ENCODE results near the gene TMEM178B.
"Not testable (repeated sequence)": the region's sequence is repeated elsewhere in the genome, so short reads cannot be mapped to it uniquely, and the experiment has no call there.

Gene TMEM178B

GRCh38 chr7:141074162-141074991 lies 513 bp downstream of the TMEM178B start:
- DNase-seq (ENCODE audit: low read depth in 2 of 2), result no peak

GRCh38 chr7:141074997-141075396 lies 1.1 kb downstream of the TMEM178B start:
- DNase-seq (ENCODE audit: low read depth in 2 of 2), result no peak

GRCh38 chr7:141076377-141076776 lies 2.5 kb downstream of the TMEM178B start:
- no peak for DNase-seq (ENCODE audit: low read depth in 2 of 2)

- DNase-seq (ENCODE audit: low read depth in 2 of 2), result no peak
Measured at GRCh38 chr7:141079219-141079618, 5.4 kb downstream of the TMEM178B start.

- DNase-seq (ENCODE audit: low read depth in 2 of 2), result not testable (repeated sequence)
Measured at GRCh38 chr7:141089490-141089889, 15.6 kb downstream of the TMEM178B start.

GRCh38 chr7:141094336-141095070 lies 20.6 kb downstream of the TMEM178B start:
- DNase-seq (ENCODE audit: low read depth in 2 of 2), result no peak

- DNase-seq (ENCODE audit: low read depth in 2 of 2), result no peak
Measured at GRCh38 chr7:141097430-141097829, 23.6 kb downstream of the TMEM178B start.

- no peak for DNase-seq (ENCODE audit: low read depth in 2 of 2)
Measured at GRCh38 chr7:141102436-141102835, 28.6 kb downstream of the TMEM178B start.

- no peak for DNase-seq (ENCODE audit: low read depth in 2 of 2)
Measured at GRCh38 chr7:141103847-141104429, 30.1 kb downstream of the TMEM178B start.

- no peak for DNase-seq (ENCODE audit: low read depth in 2 of 2)
Measured at GRCh38 chr7:141113131-141113530, 39.3 kb downstream of the TMEM178B start.

GRCh38 chr7:141114029-141114664 lies 40.3 kb downstream of the TMEM178B start:
- DNase-seq (ENCODE audit: low read depth in 2 of 2), result no peak

GRCh38 chr7:141115965-141116364 lies 42.1 kb downstream of the TMEM178B start:
- no peak for DNase-seq (ENCODE audit: low read depth in 2 of 2)

- DNase-seq (ENCODE audit: low read depth in 2 of 2), result not testable (repeated sequence)
Measured at GRCh38 chr7:141116661-141117060, 42.8 kb downstream of the TMEM178B start.

- no peak for DNase-seq (ENCODE audit: low read depth in 2 of 2)
Measured at GRCh38 chr7:141118767-141119166, 44.9 kb downstream of the TMEM178B start.

- DNase-seq (ENCODE audit: low read depth in 2 of 2), result no peak
Measured at GRCh38 chr7:141119187-141119586, 45.3 kb downstream of the TMEM178B start.

GRCh38 chr7:141122736-141123135 lies 48.9 kb downstream of the TMEM178B start:
- no peak for DNase-seq (ENCODE audit: low read depth in 2 of 2)

GRCh38 chr7:141123522-141123921 lies 49.7 kb downstream of the TMEM178B start:
- no peak for DNase-seq (ENCODE audit: low read depth in 2 of 2)

GRCh38 chr7:141126107-141126506 lies 52.2 kb downstream of the TMEM178B start:
- DNase-seq (ENCODE audit: low read depth in 2 of 2), result no peak

- no peak for DNase-seq (ENCODE audit: low read depth in 2 of 2)
Measured at GRCh38 chr7:141128506-141128905, 54.6 kb downstream of the TMEM178B start.

GRCh38 chr7:141128931-141129330 lies 55.1 kb downstream of the TMEM178B start:
- no peak for DNase-seq (ENCODE audit: low read depth in 2 of 2)

- DNase-seq (ENCODE audit: low read depth in 2 of 2), result no peak
Measured at GRCh38 chr7:141132671-141133070, 58.8 kb downstream of the TMEM178B start.

- no peak for DNase-seq (ENCODE audit: low read depth in 2 of 2)
Measured at GRCh38 chr7:141133646-141134045, 59.8 kb downstream of the TMEM178B start.

Measured in stimulated activated CD4-positive, alpha-beta T cell treated with anti-CD3 and anti-CD28 coated beads, Interleukin-1b, Interleukin-23, amount 100 ng/mL, for 1 hour (primary cell).